Prostate gland (tissue), 2 donors: Measurements from ENCODE around the gene SCRG1. TPM values are rescaled to one million over a fixed set of nuclear protein-coding genes. Genes with fewer than 3 reads are reported as not detected.

Source experiments
- DNase-seq: peaks from one replicate; pipeline ENCODE4 v3.0.0-alpha.2; 2019; ENCODE audit warnings: low spot score
- H3K27ac ChIP-seq, 2 donors: fragments of 200-600 bp; sonication (generic); 2 replicates each; pipeline ENCODE4 v1.5.1; 2017 to 2019
- H3K27me3 ChIP-seq: fragments of 200-600 bp; sonication (generic); replicated peaks from 2 replicates; pipeline ENCODE4 v1.5.1; 2019; ENCODE audit not compliant: insufficient read depth
- H3K36me3 ChIP-seq, 2 donors: fragments of 200-600 bp; sonication (generic); 1 replicate in 1 of 2; 2 replicates in 1 of 2; pipeline versions ENCODE4 v1.5.1 to v1.8.1; 2017 to 2019
- H3K4me1 ChIP-seq: fragments of 200-600 bp; sonication (generic); replicated peaks from 2 replicates; pipeline ENCODE4 v1.5.1; 2019
- H3K4me3 ChIP-seq, 2 donors: fragments of 200-600 bp; sonication (generic); 2 replicates each; pipeline ENCODE4 v1.5.1; 2017 to 2019
- H3K9me3 ChIP-seq: fragments of 200-600 bp; sonication (generic); 2 replicates; pipeline ENCODE4 v1.5.1; 2017
- CTCF ChIP-seq, 4 experiments: fragments of 200-600 bp in 2 of 4; fragments of 450-650 bp in 2 of 4; sonication (generic) in 2 of 4; IDR thresholded peaks; 1 replicate in 3 of 4; 2 replicates in 1 of 4; pipeline ENCODE4 v1.5.1; 2016 to 2019; ENCODE audit warnings: antibody characterized with exemption in 4 of 4, mild to moderate bottlenecking in 2 of 4, moderate library complexity in 2 of 4
- POLR2A ChIP-seq: fragments of 450-650 bp; IDR thresholded peaks from one replicate; pipeline ENCODE4 v1.6.1; 2016; ENCODE audit warnings: antibody characterized with exemption, mild to moderate bottlenecking
- POLR2AphosphoS5 ChIP-seq: sonication (generic); formaldehyde crosslinking; IDR thresholded peaks from one replicate; pipeline ENCODE4 v1.6.1; 2017; ENCODE audit warnings: antibody characterized with exemption
- WGBS: methylation state at CpG from one replicate; pipeline ENCODE4 v1.1.5; 2018; 5-methylcytosine and 5-hydroxymethylcytosine counted together
- intact Hi-C: fragments of 100-400 bp; cut with DNase I; formaldehyde crosslinking; loops from one replicate; pipeline ENCODE4 v1.14.2; 2022
- total RNA-seq, 2 donors: library from RNA; depleted of rRNA; stranded (reverse); fragments of >200 nt; gene quantifications; one replicate each; pipeline ENCODE4 v1.1.0, GENCODE V29; 2016

Gene SCRG1
- total RNA-seq, 2 donors from 2014 or later: 0.14 to 15.1 TPM

DNA sequence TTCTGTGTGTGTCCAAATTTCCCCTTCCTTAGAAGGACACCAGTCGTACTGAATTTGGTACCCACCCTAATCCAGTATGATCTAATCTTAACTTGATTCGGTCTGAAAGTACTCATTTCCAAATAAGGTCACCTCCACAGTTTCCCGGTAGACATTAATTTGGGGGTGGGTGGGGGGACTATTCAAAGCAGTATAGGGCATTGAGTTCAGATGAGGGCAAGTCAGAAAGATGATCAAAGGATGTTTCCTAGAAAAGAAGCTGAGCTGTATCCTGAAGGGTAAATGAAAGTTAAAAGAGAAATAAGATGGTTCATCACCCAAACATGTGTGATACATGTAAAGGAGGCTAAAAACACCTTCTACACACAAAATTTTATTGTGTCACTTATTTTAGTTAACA lies 42.0 kb upstream of the SCRG1 start:
- Histone ChIP-seq H3K4me1 (no peaks in the 10 kb centered on the region), H3K36me3 (no peaks in the 10 kb centered on the region), H3K9me3 (no peaks in the 10 kb centered on the region), H3K27ac (no peak overlapping the region), H3K27me3 (no peaks in the 10 kb centered on the region), H3K4me3 (no peak overlapping the region)
- DNase-seq: no peak
- whole genome bisulfite sequencing: 95% methylated on average over 3 of the region's 3 CpGs
- intact Hi-C loops: no loop called here
- no peak for TF ChIP-seq CTCF (IDR thresholded peaks at IDR 0.05)

DNA sequence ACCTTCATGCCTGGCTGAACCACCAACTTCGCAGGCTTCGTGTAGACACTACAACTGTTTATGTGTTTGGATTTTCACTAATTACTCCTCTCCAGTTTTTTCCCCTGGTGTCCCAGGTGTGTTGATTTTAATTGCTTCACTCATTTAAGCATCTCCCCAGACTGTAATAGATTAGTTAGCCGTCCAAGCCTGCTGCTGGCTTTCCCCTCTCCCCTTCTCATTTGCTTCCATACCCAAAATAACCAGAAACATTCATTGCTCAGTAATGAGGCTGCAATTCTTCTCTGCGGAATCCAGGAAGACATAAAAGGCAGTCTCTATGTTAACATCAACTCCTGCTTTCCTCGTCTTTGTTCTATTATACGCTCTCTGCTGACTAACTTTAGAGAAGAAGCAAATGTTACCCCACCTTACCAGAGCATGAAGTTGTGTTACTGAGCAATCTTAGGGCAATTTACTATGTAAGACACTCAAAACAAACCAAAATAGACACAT lies 37.9 kb upstream of the SCRG1 start:
- 88% methylated on average over 6 of the region's 6 CpGs for WGBS
- Histone ChIP-seq H3K27ac (no peak overlapping the region), H3K4me3 (no peak overlapping the region), H3K4me1 (no peaks in the 10 kb centered on the region), H3K9me3 (no peaks in the 10 kb centered on the region), H3K27me3 (no peaks in the 10 kb centered on the region), H3K36me3 (no peaks in the 10 kb centered on the region)
- no peak for TF ChIP-seq POLR2AphosphoS5
- no peak for TF ChIP-seq POLR2A
- no peak for TF ChIP-seq CTCF (IDR thresholded peaks at IDR 0.05)
- no peak for DNase-seq
- intact Hi-C loops: no loop called here

DNA sequence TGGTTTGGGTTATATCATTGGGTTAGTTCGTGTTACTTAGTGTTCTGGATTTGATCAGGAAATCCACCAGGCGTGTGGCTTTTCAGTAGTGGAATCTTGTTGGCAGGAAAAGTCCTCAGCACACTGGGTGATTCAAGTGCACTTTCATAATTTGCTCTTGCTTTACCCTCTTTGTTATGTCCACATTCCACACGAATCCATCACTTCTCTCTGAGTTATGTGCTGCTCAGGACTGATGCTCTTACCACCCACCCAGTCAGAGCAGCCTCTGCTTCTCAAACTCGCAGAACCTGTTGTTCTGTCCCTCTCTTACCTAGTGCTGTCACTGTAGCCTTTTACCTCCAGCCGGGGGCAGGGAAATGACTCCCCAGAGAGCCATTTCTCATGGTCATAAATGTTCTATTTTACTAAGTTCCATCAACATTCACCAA lies 37.2 kb upstream of the SCRG1 start:
- Histone ChIP-seq H3K36me3 (no peaks in the 10 kb centered on the region), H3K27me3 (no peaks in the 10 kb centered on the region), H3K27ac (no peak overlapping the region), H3K4me3 (no peak overlapping the region), H3K4me1 (no peaks in the 10 kb centered on the region), H3K9me3 (no peaks in the 10 kb centered on the region)
- TF ChIP-seq CTCF (IDR thresholded peaks at IDR 0.05) (no peak), POLR2A (no peak), POLR2AphosphoS5 (no peak)
- WGBS: 59% methylated on average over 5 of the region's 5 CpGs
- DNase-seq: no peak
- intact Hi-C loops: no loop called here

DNA sequence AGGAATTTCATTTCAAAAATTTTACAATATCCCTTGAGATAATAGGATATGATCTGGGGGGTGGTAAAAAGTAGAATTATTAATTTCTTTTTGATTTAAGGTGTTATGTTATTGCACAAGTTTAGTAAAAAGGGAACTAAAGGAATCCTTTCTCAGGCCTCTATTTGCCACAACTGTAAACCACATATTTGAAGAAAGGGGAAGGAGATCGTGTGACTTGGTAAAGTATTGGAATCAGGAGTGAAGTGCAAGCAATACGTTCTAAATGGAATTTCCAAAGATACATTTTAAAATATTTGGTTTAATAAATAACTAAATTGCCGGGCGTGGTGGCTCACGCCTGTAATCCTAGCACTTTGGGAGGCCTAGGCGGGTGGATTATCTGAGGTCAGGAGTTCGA lies 35.3 kb upstream of the SCRG1 start:
- H3K27me3 ChIP-seq: no peaks in the 10 kb centered on the region
- no peak overlapping the region for H3K27ac ChIP-seq
- TF ChIP-seq POLR2A (no peak), POLR2AphosphoS5 (no peak), CTCF (IDR thresholded peaks at IDR 0.05) (no peak)
- 97% methylated on average over 7 of the region's 7 CpGs for WGBS
- no peak for DNase-seq
- no peaks in the 10 kb centered on the region for H3K9me3 ChIP-seq
- H3K36me3 ChIP-seq: no peaks in the 10 kb centered on the region
- intact Hi-C loops: no loop called here
- no peaks in the 10 kb centered on the region for H3K4me1 ChIP-seq
- H3K4me3 ChIP-seq: no peak overlapping the region

GRCh38 chr4:173433447-173433846 lies 34.5 kb upstream of the SCRG1 start:
- no peaks in the 10 kb centered on the region for H3K36me3 ChIP-seq
- intact Hi-C loops: no loop called here
- whole genome bisulfite sequencing: 99% methylated on average over 3 of the region's 3 CpGs
- no peaks in the 10 kb centered on the region for H3K4me1 ChIP-seq
- H3K27me3 ChIP-seq: no peaks in the 10 kb centered on the region
- no peak overlapping the region for H3K27ac ChIP-seq
- no peak for DNase-seq
- H3K4me3 ChIP-seq: no peak overlapping the region
- H3K9me3 ChIP-seq: no peaks in the 10 kb centered on the region
- no peak for TF ChIP-seq POLR2AphosphoS5
- no peak for TF ChIP-seq CTCF (IDR thresholded peaks at IDR 0.05)
- no peak for TF ChIP-seq POLR2A
